ENCODE data around the gene COX6B1. TPM values are rescaled to one million over a fixed set of nuclear protein-coding genes. Genes with fewer than 3 reads are reported as not detected.
"Not testable (repeated sequence)": the region's sequence is repeated elsewhere in the genome, so short reads cannot be mapped to it uniquely, and the experiment has no call there.

The COX6B1 gene
- total and polyA plus RNA-seq, 2 of the 8 experiments (the other 6 are each of a cell fraction or from before 2014, with no cell fraction given), result 437 to 1,052 TPM

DNA sequence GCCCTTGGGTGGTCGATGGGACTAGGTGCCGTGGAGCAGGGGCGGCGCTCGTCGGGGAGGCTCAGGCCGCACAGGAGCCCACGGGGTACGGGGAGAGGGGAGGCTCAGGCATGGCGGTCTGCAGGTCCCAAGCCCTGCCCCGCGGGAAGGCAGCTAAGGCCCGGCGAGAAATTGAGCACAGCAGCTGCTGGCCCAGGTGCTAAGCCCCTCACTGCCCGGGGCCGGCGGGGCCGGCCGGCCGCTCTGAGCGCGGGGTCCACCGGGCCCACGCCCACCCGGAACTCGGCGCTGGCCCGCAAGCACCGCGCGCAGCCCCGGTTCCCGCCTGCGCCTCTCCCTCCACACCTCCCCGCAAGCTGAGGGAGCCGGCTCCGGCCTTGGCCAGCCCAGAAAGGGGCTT lies 43.0 kb downstream of the COX6B1 start:
- H3K4me1 ChIP-seq (replicated peaks in 1 of 4; ENCODE audit: control insufficient read depth in 3 of 4, insufficient read depth in 4 of 4, low read length in 3 of 4); H4K5ac ChIP-seq (ENCODE audit: insufficient read length, low read depth, low read length); H3K4me2 ChIP-seq (ENCODE audit: insufficient read depth in 1 of 2, low read depth in 2 of 2, low read length in 2 of 2); H3K18ac ChIP-seq (ENCODE audit: extremely low read depth, low read length); H3K56ac ChIP-seq (replicated peaks; ENCODE audit: insufficient read length, low read depth, low read length); H2AK5ac ChIP-seq (ENCODE audit: low read depth, low read length); H3K23me2 ChIP-seq (ENCODE audit: low read depth, low read length); H2AFZ ChIP-seq (ENCODE audit: low read length); H3K79me2 ChIP-seq (ENCODE audit: control insufficient read depth in 1 of 2, insufficient read depth in 2 of 2, low read length in 2 of 2); H3K27ac ChIP-seq (ENCODE audit: low read depth, low read length); H3K14ac ChIP-seq (ENCODE audit: insufficient read length); H3K79me1 ChIP-seq (ENCODE audit: low read depth, low read length); H2BK12ac ChIP-seq (ENCODE audit: low read depth, low read length); H3K27me3 ChIP-seq (replicated peaks in 1 of 4; ENCODE audit: control insufficient read depth in 3 of 4, extremely low read depth in 1 of 4, insufficient read depth in 3 of 4, low read length in 3 of 4); H2BK15ac ChIP-seq (ENCODE audit: low read length); H3K23ac ChIP-seq (ENCODE audit: insufficient read length); H2BK5ac ChIP-seq (ENCODE audit: low read depth, low read length); H3K9me3 ChIP-seq (ENCODE audit: insufficient read depth in 2 of 2, low read depth in 1 of 2, low read length in 1 of 2); H3K36me3 ChIP-seq (ENCODE audit: control insufficient read depth in 2 of 4, insufficient read depth in 4 of 4, low read length in 3 of 4); H4K91ac ChIP-seq (replicated peaks; ENCODE audit: insufficient read length, low read length); H2BK120ac ChIP-seq (replicated peaks; ENCODE audit: low read depth, low read length); DNase-seq (ENCODE audit: low read depth in 1 of 2, low spot score in 2 of 2); H4K8ac ChIP-seq (ENCODE audit: extremely low read depth, insufficient read depth, low read length); FAIRE-seq; H3K4ac ChIP-seq (replicated peaks; ENCODE audit: insufficient read length, low read depth, low read length); H3K9ac ChIP-seq (replicated peaks in 1 of 4; ENCODE audit: extremely low read depth in 1 of 4, low read depth in 3 of 4, low read length in 3 of 4); H3K4me3 ChIP-seq (ENCODE audit: extremely low read depth in 1 of 4, insufficient read depth in 2 of 4, low read depth in 3 of 4, low read length in 4 of 4); H4K20me1 ChIP-seq (replicated peaks in 1 of 2; ENCODE audit: control insufficient read depth in 1 of 2, insufficient read depth in 2 of 2, low read length in 2 of 2); H2BK20ac ChIP-seq (ENCODE audit: low read length): not testable (repeated sequence)
- CTCF ChIA-PET (ENCODE audit: partially characterized antibody), result interaction anchor here (3.5 to 4.8 kb wide), 2 partner anchors 14 to 142 kb away, joined by 18 to 67 read pairs; partner anchors contain the start of gene ZBTB32
- POLR2A ChIA-PET (ENCODE audit: partially characterized antibody), result interaction anchor here (0.6 to 1.4 kb wide), 5 partner anchors 9 to 51 kb away, joined by 3 to 5 read pairs (median 3); no protein-coding TSS in a partner anchor
- 99% methylated on average over 14 of the region's 37 CpGs; no CpG with 5 or more reads in 1 of the 2 experiments for WGBS, 2 experiments (ENCODE audit: extremely low coverage in 1 of 2, insufficient coverage in 1 of 2, insufficient read length in 1 of 2, insufficient replicate concordance in 2 of 2, low coverage in 1 of 2, low lambda C conversion rate in 2 of 2, missing lambda C conversion rate in 1 of 2)
